GM20000 (cell line): ENCODE measurements around the gene IFNLR1.

Source experiments
- DNase-seq: peaks from one replicate; pipeline ENCODE4 v3.0.0; 2012; ENCODE audit warnings: low spot score
- TF ChIP-seq, protein P1 (sequence below): IDR thresholded peaks from 2 replicates; pipeline ENCODE4 v1.5.1; 2012; ENCODE audit warnings: mild to moderate bottlenecking, control low read depth; ENCODE audit errors: extremely low read depth, missing control alignments

The IFNLR1 gene

DNA sequence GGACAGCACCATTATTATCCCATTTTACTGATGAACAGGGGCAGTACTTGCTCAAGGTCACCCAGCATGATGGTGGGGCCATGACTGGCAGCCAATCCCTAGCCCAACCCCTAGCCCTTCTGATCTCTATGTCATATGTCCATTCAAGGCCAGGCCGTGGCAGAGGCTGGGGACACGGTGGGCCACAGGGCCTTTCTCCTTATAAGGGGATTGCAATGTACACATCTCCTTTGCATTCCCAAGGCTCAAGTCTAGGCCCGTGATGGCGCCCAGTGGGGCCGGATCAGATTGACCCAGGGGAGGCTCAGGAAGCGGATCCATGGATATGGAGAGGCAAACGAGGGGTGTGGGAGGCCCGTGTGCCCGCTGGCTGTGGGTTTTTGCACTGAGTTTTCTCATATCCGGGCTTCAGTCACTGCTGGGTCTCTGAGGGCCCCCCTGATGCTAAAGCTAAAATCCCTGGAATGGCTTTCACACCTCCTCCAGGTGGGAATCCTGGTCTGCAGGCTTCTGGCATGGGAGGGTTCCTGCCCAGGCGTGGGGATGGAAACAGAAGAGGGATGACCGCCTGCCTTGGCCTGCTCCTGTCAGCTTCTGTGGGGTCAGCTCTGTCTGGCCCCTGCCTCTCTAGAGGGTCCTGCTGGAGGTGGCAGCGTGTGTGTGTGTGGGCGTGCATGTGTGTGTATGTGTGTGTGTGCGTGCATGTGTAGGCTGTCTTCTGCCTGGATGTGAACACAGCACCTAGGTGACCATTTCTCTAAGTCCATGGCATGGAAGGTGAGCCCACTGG, 77.2 kb downstream of the IFNLR1 start:
- TF ChIP-seq, protein P1, sequence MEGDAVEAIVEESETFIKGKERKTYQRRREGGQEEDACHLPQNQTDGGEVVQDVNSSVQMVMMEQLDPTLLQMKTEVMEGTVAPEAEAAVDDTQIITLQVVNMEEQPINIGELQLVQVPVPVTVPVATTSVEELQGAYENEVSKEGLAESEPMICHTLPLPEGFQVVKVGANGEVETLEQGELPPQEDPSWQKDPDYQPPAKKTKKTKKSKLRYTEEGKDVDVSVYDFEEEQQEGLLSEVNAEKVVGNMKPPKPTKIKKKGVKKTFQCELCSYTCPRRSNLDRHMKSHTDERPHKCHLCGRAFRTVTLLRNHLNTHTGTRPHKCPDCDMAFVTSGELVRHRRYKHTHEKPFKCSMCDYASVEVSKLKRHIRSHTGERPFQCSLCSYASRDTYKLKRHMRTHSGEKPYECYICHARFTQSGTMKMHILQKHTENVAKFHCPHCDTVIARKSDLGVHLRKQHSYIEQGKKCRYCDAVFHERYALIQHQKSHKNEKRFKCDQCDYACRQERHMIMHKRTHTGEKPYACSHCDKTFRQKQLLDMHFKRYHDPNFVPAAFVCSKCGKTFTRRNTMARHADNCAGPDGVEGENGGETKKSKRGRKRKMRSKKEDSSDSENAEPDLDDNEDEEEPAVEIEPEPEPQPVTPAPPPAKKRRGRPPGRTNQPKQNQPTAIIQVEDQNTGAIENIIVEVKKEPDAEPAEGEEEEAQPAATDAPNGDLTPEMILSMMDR: no peak
- DNase-seq: no peak

DNA sequence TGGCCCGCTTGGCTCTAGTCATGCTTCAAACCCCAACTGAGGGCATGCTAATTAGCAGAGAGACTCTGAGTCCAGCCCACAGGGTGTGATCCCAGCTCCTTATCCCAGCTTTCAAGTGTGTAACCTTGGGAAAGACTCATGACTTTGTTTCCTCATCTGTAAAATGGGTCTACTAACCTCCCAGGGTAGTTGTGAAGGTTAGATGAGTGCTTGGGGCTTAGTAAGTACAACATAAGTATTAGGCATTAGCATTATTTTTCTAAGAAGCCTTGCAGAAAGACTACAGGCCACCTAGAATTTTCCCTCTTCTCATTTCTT, 78.0 kb downstream of the IFNLR1 start:
- TF ChIP-seq, protein P1: no peak
- no peak for DNase-seq

DNA sequence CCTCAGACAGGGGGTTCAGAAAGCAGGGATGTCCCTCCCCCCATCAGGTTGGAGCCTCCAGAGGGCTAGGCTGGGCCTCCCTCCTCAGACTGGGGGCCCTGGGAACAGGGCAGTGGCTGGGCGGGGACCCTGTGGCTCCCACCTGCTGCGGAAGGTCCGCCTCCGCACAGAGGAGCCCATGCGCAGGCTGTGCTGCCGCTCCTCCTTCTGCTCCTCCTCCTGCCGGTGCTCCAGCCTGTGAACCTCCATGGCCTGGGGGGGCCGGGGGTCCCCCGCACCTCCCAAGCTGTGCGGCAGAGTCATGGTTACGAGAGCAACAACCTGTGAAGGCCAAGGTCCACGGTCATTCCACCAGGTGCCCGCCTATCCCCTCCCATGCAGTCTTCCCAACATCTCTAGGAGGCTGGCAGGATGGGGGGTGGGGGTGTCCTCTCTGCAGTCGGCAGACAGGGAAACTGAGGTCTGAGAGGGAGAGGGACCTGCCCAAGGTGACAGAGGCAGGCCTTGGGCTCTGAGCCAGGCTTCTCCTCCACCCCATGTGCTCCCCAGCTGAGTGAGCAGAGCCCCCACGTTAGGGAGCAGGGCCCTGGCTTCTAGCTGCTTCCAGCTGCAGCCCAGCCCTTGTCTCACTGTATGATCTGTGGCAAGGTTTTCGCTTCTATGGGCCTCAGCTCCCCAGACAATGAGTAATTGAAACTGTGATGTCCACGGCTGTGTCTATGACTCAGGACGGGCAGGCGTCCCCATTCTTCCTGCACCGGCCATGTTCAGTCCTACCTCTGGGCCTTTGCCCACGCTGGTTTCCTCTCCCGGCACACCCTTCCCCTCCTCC, 78.5 kb downstream of the IFNLR1 start:
- DNase-seq: no peak
- TF ChIP-seq, protein P1: no peak

DNA sequence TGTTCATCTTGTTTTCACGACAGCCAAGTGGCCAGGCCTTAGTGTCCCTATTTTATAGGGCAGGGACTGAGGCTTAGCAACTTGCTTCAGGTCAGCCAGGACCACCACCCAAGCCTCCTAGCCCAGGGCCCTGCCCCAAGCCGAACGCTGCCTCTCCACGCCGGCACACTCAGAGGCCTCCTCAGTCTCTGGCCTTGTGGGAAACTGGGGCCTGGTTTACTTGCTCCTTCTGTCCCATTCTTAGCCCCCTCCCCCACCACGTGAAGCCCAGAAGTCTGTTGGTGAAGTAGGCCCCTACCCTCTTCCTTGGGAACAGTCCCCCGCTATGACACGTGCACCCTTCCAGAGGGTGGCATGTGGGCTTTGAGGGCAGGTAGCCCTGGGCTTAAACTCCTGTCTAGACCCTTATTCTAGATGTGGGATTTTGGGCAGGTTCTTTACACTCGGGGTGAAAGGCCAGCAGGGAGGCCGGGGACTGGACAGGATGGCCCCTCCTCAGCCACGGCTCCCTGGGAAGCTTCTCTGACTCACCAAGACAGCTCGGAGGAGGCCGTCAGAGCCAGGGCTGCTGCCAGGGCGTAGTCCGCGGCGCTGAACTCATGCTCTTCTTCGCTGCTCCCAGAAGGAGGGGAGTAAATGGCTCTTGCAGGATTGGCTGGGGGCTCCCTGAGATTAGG, 79.5 kb downstream of the IFNLR1 start:
- TF ChIP-seq, protein P1: no peak
- DNase-seq: no peak

DNA sequence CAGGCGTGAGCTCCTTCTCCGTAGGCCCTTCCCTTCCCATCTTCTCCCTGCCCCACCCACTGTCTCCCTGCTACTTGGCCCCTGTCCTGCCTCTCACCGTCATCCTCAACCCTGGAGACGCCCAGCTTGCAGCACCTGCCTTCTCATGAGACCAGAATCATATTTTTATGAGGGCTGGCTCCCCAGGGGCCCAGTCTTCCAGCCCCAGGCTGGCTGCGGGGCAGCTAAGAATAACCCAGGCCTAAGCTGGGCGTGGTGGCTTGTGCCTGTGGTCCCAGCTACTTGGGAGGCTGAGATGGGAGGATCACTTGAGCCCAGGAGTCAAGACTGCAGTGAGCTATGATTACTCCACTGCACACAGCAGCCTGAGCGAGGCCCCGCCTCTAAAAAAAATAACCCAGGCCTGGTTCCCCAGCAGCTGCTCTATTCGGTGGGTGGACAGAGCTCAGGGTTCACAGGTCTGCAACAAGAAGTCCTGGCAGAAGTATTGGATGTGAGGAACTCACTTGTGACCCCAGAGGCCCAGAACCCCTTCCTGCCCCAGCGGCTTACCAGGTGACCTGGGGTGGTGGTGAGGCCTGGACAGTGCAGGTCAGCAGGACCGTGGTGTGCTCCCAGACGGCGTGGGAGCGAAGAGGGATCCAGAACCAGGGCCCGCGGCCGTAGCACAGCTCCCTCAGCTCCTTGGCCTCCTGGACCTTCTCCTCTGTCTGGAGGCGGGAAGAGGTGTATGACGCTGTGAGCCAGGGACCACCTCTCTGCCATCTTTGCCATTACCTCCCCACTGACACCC, 81.5 kb downstream of the IFNLR1 start:
- TF ChIP-seq, protein P1: no peak
- DNase-seq: no peak

DNA sequence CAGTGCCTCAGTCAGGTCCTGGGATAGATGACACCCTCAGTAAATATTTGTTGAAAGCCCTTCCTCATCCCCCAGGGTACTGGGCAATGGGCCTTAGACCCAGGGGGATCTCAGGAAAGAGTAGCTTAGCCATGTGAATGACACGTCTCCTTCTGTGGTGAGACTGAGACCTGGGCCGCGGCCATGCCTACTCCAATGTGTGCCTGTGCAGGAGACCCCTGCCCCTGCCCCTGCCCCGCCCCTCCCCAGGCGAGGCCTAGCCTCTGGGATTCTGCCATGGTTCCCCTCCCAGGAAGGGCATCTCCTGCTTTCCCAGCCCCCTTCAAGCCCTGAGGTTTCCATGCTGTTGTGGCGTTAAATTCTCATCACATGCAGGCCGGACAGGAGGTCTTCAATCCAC, 82.2 kb downstream of the IFNLR1 start:
- DNase-seq: no peak
- TF ChIP-seq, protein P1: no peak
